Coronary artery (tissue), 2 donors: ENCODE results near the gene PHLPP2.

Experiments used
- DNase-seq: peaks from one replicate; pipeline ENCODE4 v3.0.0-alpha.2; 2017; ENCODE audit warnings: low spot score
- H3K27ac ChIP-seq, 2 donors: fragments of 200-600 bp; sonication (generic); one replicate each; pipeline ENCODE4 v1.5.1; 2016 to 2019
- H3K4me3 ChIP-seq: fragments of 200-600 bp; sonication (generic); 2 replicates; pipeline ENCODE4 v1.5.1; 2016; ENCODE audit warnings: mild to moderate bottlenecking, moderate library complexity
- CTCF ChIP-seq: fragments of 200-600 bp; sonication (generic); IDR thresholded peaks from one replicate; pipeline ENCODE4 v1.5.1; 2019; ENCODE audit warnings: antibody characterized with exemption

Gene PHLPP2

GRCh38 chr16:71666264-71666663, 58.2 kb downstream of the PHLPP2 start:
- DNase-seq = no peak

GRCh38 chr16:71659471-71659870, 65.0 kb downstream of the PHLPP2 start:
- DNase-seq = no peak
- H3K27ac ChIP-seq = no peak overlapping the region
- no peak for TF ChIP-seq CTCF
- no peak overlapping the region for H3K4me3 ChIP-seq

More at GRCh38 chr16:71666264-71666663, 58.2 kb downstream of the PHLPP2 start:
- no peak for TF ChIP-seq CTCF
- H3K27ac ChIP-seq = no peak overlapping the region
- no peak overlapping the region for H3K4me3 ChIP-seq

- Histone ChIP-seq H3K4me3 (no peak overlapping the region), H3K27ac (no peak overlapping the region)
- DNase-seq = no peak
- no peak for TF ChIP-seq CTCF
Observed at GRCh38 chr16:71658771-71659170, 65.7 kb downstream of the PHLPP2 start.

- no peak overlapping the region for H3K4me3 ChIP-seq
- H3K27ac ChIP-seq = no peak overlapping the region
- DNase-seq = no peak
- no peak for TF ChIP-seq CTCF
Observed at GRCh38 chr16:71649704-71650103, 74.8 kb downstream of the PHLPP2 start.

- no peak for TF ChIP-seq CTCF
- no peak for DNase-seq
- Histone ChIP-seq H3K4me3 (no peak overlapping the region), H3K27ac (no peak overlapping the region)
Observed at GRCh38 chr16:71648921-71649320, 75.6 kb downstream of the PHLPP2 start.

- TF ChIP-seq CTCF = no peak
- no peak for DNase-seq
- no peak overlapping the region for H3K27ac ChIP-seq
- no peak overlapping the region for H3K4me3 ChIP-seq
Observed at GRCh38 chr16:71648162-71648561, 76.3 kb downstream of the PHLPP2 start.

- Histone ChIP-seq H3K4me3 (no peak overlapping the region), H3K27ac (no peak overlapping the region)
- DNase-seq = no peak
- TF ChIP-seq CTCF = no peak
Observed at GRCh38 chr16:71647391-71647790, 77.1 kb downstream of the PHLPP2 start.
